GM12873 (cell line): ENCODE results near the gene ASAP3.

Experiments
- TF ChIP-seq, protein P1 (sequence below): IDR thresholded peaks from 2 replicates; pipeline ENCODE4 v1.5.1; 2012; ENCODE audit warnings: low read depth, mild to moderate bottlenecking, moderate library complexity, low read length, control low read depth; ENCODE audit not compliant: insufficient read depth; ENCODE audit errors: missing control alignments

Gene ASAP3

DNA sequence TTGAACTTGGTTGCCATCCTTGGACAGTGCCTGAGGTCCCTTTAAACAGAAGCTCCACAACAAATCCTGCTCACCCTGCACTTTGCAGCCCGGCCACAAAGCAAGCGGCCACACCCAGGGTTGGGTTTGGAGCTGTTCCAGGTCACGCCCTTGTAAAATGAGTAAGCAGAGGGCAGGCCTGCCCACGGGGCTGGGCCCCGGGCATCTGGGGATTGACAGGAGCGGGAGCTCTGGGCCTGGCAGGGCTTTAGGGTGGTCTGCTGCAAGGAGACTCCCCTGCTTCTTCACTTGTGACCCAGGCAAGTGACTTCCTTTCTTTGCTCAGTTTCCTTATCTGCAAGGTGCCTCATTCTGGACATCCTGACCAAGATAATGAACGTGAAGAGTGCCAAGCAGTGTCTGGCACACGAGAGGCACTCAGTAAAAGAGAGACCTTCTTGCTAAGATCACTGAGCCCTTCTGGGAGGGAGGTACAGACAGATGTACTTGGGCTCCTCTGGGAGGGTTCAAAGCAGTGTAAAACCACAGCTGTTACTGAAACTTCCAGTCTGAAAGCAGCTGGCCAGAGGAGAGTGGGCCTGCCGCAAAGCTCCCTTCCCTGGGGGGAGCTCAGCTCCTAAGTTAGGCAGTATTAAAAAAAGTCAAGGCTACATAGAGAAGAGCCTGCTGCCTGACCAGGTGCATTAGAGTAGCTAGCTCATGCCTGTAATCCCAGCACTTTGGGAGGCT, 44.4 kb upstream of the ASAP3 start:
- TF ChIP-seq, protein P1, sequence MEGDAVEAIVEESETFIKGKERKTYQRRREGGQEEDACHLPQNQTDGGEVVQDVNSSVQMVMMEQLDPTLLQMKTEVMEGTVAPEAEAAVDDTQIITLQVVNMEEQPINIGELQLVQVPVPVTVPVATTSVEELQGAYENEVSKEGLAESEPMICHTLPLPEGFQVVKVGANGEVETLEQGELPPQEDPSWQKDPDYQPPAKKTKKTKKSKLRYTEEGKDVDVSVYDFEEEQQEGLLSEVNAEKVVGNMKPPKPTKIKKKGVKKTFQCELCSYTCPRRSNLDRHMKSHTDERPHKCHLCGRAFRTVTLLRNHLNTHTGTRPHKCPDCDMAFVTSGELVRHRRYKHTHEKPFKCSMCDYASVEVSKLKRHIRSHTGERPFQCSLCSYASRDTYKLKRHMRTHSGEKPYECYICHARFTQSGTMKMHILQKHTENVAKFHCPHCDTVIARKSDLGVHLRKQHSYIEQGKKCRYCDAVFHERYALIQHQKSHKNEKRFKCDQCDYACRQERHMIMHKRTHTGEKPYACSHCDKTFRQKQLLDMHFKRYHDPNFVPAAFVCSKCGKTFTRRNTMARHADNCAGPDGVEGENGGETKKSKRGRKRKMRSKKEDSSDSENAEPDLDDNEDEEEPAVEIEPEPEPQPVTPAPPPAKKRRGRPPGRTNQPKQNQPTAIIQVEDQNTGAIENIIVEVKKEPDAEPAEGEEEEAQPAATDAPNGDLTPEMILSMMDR, result no peak

DNA sequence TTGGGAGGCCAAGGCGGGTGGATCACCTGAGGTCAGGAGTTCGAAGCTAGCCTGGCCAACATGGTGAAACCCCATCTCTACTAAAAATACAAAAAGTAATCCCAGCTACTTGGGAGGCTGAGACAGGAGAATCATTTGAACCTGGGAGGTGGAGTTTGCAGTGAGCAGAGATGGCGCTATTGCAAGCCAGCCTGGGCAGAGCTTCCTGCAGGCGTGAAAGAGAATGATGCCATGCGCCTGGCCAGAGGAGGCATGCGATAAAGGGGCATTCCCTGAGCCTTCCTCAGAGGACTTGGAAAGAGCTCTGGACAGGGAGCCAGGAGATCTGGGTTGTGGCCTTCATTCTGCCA, 43.9 kb upstream of the ASAP3 start:
- TF ChIP-seq, protein P1, result peak; percentile 33

DNA sequence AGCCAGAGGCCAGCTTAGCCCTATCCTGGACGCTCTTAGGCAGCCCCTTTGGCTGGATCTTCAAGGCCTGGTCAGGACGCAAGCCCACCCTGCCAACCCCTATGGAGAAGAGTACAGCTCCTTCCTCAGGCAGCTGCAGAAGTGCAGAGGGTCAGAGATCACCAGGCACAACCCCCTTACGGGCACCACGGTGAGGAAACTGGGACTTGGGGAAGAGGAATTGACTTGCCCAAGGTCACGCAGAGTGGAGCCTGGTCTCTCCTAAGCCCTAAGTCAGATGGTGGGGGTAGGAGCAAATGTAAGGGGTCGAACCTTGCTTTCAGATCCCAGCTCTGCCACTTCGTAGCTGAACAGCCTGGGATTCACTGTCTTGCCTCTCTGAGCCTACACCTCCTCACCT, 43.4 kb upstream of the ASAP3 start:
- TF ChIP-seq, protein P1, result no peak

DNA sequence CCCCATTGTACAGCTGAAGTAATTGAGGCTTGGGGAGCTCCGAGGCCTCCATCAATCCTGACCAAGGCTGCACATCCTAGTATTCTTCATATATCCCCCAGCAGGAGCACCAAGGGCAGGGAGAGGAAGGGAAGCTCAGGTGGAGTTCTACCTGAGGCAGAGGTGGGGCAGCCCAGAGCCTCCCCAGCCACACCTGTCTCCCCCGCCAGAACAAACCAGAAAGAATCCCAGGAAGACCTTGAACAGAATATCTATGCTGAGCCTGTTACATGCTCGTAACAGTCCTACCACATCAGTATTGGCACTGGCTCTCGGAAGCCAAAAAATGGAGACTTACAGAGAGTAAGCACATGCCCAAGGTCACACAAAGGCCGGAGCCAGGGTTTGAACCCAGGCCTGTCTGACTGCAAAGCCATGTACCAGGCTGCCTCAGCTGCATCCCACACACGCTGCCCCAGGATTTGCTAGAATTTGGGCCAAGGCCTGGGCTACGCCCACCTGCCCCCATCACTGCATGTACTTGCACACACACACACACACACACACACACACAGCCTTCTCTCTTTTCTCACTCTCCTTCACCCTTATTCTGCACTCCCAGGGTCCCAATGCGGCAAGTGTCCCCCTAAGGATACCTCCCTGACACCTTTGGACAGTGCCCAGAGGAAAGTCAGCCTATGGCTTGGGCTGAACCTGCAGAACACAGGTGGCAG, 42.5 kb upstream of the ASAP3 start:
- TF ChIP-seq, protein P1, result no peak

DNA sequence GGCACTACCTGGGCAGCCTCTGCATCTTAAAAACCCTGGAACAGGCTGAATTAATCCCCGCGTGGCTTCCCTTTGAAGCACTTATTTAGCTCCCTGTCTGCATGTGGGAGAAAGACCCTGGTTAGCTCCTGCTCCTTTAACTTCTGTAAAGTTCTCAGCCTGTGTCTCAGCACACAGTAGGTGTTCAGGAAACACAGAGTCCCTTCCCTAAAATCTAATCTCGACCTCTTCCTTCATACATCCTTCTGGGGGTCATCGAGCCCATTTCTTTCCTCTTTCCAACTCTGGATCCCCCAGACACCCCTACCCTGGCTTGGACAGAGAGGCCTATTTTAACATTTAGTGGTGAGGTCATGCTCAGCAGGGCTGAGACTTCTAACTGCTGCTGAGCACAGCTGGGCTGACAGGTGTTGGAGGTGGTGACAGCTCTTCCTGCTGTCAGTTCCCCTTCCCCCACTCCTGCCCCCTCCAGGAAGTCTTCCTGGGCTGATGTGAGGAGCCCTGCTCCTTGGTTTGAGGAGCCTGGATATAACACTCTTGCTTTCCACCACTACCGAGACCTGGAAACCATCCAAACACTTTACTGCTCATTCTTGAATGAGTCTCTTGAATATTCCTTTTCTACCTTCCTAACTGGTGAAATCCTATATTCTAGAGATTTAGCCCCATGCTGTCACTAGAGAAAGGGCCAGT, 41.7 kb upstream of the ASAP3 start:
- TF ChIP-seq, protein P1, result no peak

DNA sequence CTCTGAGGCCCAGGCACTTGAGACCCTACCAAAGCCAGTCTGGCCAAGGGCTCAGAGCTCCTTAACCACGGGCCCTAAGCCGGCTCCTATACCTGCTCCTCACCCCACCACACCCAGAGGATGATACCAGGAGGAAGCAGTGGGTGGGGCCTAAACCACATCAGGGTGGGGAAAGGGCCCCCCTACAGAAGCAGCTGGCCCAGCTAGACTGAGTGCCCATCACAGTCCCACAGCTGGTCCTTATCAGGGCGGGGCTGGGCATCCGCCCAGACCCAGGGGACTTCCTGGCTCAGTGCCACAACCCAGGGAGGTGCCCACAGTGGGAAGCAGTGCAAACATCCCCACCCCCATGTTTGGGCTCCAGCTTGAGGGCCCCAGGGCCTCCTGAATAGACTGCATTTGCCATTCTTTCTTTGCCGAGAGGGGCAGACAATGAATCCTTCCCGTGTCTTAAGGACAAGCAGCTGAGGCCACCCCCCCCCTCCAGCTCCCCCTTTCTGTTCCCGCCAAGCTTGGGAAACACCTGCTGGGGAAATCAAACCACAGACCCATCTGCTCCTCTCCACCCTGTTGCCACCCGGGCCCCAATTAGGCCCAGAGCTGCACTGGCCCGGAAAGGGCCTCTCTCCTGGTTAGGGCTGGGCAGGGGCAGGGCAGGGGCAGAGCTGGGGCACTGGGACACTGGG, 40.9 kb upstream of the ASAP3 start:
- TF ChIP-seq, protein P1, result no peak

DNA sequence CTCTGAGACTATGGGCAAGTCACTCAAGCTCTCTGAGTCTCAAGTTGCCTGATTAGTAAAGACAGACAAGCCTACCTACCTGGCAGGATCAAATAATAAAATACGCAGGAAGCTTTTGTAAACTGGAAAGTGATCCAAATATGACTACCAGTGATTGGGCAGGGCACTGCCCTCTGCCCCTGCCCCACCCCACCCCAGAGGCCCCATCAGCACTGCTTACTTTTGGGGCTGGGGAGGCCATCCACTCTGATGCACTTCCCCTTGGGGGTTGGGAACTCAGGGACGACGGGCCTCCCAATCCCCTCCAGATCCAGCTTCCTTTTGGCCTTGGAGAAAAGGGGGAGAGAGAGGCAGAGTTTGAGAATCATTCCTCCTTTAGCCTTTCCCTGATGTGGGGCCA, 40.2 kb upstream of the ASAP3 start:
- TF ChIP-seq, protein P1, result no peak
